Cardiac muscle cell (in vitro differentiated cells and primary cell): ENCODE data around the gene CMTM8. TPM values are rescaled to one million over a fixed set of nuclear protein-coding genes. Genes with fewer than 3 reads are reported as not detected.
A peak's percentile ranks its signal among the peaks of the same experiment; 100 is the strongest.

Experiments used
- DNase-seq, 2 donors: peaks; one replicate each; pipeline versions ENCODE4 v3.0.0 to v3.0.0-alpha.2; 2010 to 2017; ENCODE audit warnings: low read depth in 1 of 2, low spot score in 1 of 2
- H3K27ac ChIP-seq: fragments of 200-600 bp; sonication (generic); 2 replicates; pipeline ENCODE4 v1.5.1; 2016
- H3K27me3 ChIP-seq: fragments of 200-600 bp; sonication (generic); 2 replicates; pipeline ENCODE4 v1.6.0; 2016; ENCODE audit warnings: control low read depth
- H3K36me3 ChIP-seq: fragments of 200-600 bp; sonication (generic); 2 replicates; pipeline ENCODE4 v1.5.1; 2016; ENCODE audit warnings: control low read depth
- H3K4me1 ChIP-seq: fragments of 200-600 bp; sonication (generic); 2 replicates; pipeline ENCODE4 v1.8.1; 2017; ENCODE audit warnings: low read depth, mild to moderate bottlenecking, mixed run types
- H3K4me3 ChIP-seq: fragments of 200-600 bp; sonication (generic); 2 replicates; pipeline ENCODE4 v1.5.1; 2016; ENCODE audit warnings: mild to moderate bottlenecking
- H3K9me3 ChIP-seq: fragments of 200-600 bp; sonication (generic); 2 replicates; pipeline ENCODE4 v1.5.1; 2017; ENCODE audit warnings: low read depth, mild to moderate bottlenecking, control low read depth
- CTCF ChIP-seq: IDR thresholded peaks from 2 replicates; pipeline ENCODE4 v1.5.1; 2012; ENCODE audit warnings: low read depth, mild to moderate bottlenecking, low read length
- polyA plus RNA-seq: library from polyadenylated mRNA; unstranded; fragments of >200 nt; fragmentation: Nextera tagmentation; extraction: Ambion mirVana; gene quantifications from 2 replicates; pipeline ENCODE4 v1.2.1, GENCODE V29; 2016
- total RNA-seq: library from RNA; depleted of rRNA; stranded (reverse); fragments of >200 nt; gene quantifications from 2 replicates; pipeline ENCODE4 v1.2.3, GENCODE V29; 2016

Gene CMTM8
- total and polyA plus RNA-seq, 2 experiments from 2014 or later: 6.9 to 12.5 TPM

GRCh38 chr3:32371461-32372212 lies 133.2 kb downstream of the CMTM8 start:
- Histone ChIP-seq H3K4me1 (peaks cover 13% of the 10 kb centered on the region), H3K9me3 (no peaks in the 10 kb centered on the region), H3K36me3 (no peaks in the 10 kb centered on the region), H3K27me3 (no peaks in the 10 kb centered on the region), H3K4me3 (no peak overlapping the region), H3K27ac (no peak overlapping the region)
- no peak for TF ChIP-seq CTCF
- DNase-seq: no peak

GRCh38 chr3:32372213-32372490 lies 133.7 kb downstream of the CMTM8 start:
- no peaks in the 10 kb centered on the region for H3K9me3 ChIP-seq
- H3K27me3 ChIP-seq: no peaks in the 10 kb centered on the region
- H3K4me3 ChIP-seq: no peak overlapping the region
- no peak for DNase-seq
- no peak for TF ChIP-seq CTCF
- no peaks in the 10 kb centered on the region for H3K36me3 ChIP-seq
- no peak overlapping the region for H3K27ac ChIP-seq
- peaks cover 8% of the 10 kb centered on the region for H3K4me1 ChIP-seq

- no peak for DNase-seq
- Histone ChIP-seq H3K4me1 (no peaks in the 10 kb centered on the region), H3K36me3 (no peaks in the 10 kb centered on the region), H3K9me3 (no peaks in the 10 kb centered on the region), H3K4me3 (no peak overlapping the region), H3K27ac (no peak overlapping the region), H3K27me3 (no peaks in the 10 kb centered on the region)
- no peak for TF ChIP-seq CTCF
Observed at GRCh38 chr3:32373276-32373675, 134.8 kb downstream of the CMTM8 start.

GRCh38 chr3:32373844-32374243 lies 135.4 kb downstream of the CMTM8 start:
- H3K27ac ChIP-seq: no peak overlapping the region
- H3K36me3 ChIP-seq: no peaks in the 10 kb centered on the region
- no peak overlapping the region for H3K4me3 ChIP-seq
- no peak for DNase-seq
- no peaks in the 10 kb centered on the region for H3K27me3 ChIP-seq
- no peaks in the 10 kb centered on the region for H3K4me1 ChIP-seq
- TF ChIP-seq CTCF: no peak
- H3K9me3 ChIP-seq: no peaks in the 10 kb centered on the region

GRCh38 chr3:32374788-32375595 lies 136.5 kb downstream of the CMTM8 start:
- peak; percentile 58 for TF ChIP-seq CTCF
- Histone ChIP-seq H3K4me3 (no peak overlapping the region), H3K9me3 (no peaks in the 10 kb centered on the region), H3K4me1 (peaks cover 2% of the 10 kb centered on the region), H3K27ac (no peak overlapping the region), H3K36me3 (no peaks in the 10 kb centered on the region), H3K27me3 (no peaks in the 10 kb centered on the region)
- peak; percentile 81 to 84 for DNase-seq
